Measurements from ENCODE around the gene KRTAP4-11.

DNA sequence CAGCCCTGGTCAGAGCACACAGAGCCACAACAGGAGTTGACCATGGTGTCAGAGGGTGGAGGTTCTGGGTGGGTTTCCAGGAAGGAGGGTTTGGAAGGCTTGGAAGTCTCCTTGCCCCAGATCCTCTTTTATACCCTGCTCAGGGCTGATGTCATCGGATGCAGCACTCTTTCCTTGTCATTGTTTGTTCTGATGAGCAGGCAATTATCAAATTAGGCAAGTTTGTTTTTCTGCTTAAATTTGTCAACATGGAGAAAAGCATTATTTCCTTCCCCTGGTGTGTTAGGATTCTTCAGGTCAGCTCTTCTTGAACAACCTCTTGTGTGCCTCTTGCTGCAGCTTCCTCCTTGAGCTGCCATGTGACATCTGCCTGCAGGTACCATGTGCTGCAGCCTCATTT lies 42.5 kb upstream of the KRTAP4-11 start, which contains the start of gene KRTAP4-4:
- TF ChIP-seq, protein P1, sequence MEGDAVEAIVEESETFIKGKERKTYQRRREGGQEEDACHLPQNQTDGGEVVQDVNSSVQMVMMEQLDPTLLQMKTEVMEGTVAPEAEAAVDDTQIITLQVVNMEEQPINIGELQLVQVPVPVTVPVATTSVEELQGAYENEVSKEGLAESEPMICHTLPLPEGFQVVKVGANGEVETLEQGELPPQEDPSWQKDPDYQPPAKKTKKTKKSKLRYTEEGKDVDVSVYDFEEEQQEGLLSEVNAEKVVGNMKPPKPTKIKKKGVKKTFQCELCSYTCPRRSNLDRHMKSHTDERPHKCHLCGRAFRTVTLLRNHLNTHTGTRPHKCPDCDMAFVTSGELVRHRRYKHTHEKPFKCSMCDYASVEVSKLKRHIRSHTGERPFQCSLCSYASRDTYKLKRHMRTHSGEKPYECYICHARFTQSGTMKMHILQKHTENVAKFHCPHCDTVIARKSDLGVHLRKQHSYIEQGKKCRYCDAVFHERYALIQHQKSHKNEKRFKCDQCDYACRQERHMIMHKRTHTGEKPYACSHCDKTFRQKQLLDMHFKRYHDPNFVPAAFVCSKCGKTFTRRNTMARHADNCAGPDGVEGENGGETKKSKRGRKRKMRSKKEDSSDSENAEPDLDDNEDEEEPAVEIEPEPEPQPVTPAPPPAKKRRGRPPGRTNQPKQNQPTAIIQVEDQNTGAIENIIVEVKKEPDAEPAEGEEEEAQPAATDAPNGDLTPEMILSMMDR (IDR thresholded peaks at IDR 0.05): no peak
- TF ChIP-seq POLR2A (IDR thresholded peaks at IDR 0.05): no peak
